GM23248 (cell line): ENCODE measurements around the gene ZG16B. TPM values are rescaled to one million over a fixed set of nuclear protein-coding genes. Genes with fewer than 3 reads are reported as not detected.

Experiments
- DNase-seq: peaks from one replicate; pipeline ENCODE4 v3.0.0-alpha.2; 2015
- H2AFZ ChIP-seq: fragments of 200-600 bp; sonication (generic); 2 replicates; pipeline ENCODE4 v1.6.1; 2016; ENCODE audit warnings: antibody characterized with exemption
- H3F3A ChIP-seq: fragments of 200-600 bp; sonication (generic); 2 replicates; pipeline ENCODE4 v1.6.1; 2016; ENCODE audit warnings: mild to moderate bottlenecking, antibody characterized with exemption, mixed run types; ENCODE audit not compliant: insufficient read depth
- H3K27ac ChIP-seq: fragments of 200-600 bp; sonication (generic); 2 replicates; pipeline ENCODE4 v1.5.1; 2016; ENCODE audit warnings: mild to moderate bottlenecking
- H3K27me3 ChIP-seq: fragments of 200-600 bp; sonication (generic); replicated peaks from 2 replicates; pipeline ENCODE4 v1.6.1; 2016; ENCODE audit warnings: mild to moderate bottlenecking; ENCODE audit not compliant: insufficient read depth
- H3K36me3 ChIP-seq: fragments of 200-600 bp; sonication (generic); 2 replicates; pipeline ENCODE4 v1.6.1; 2016; ENCODE audit warnings: low read depth, mild to moderate bottlenecking
- H3K4me1 ChIP-seq: fragments of 200-600 bp; sonication (generic); 2 replicates; pipeline ENCODE4 v1.6.1; 2016; ENCODE audit warnings: mild to moderate bottlenecking; ENCODE audit not compliant: insufficient read depth
- H3K4me2 ChIP-seq: fragments of 200-600 bp; sonication (generic); one replicate; pipeline ENCODE4 v1.6.1; 2016; ENCODE audit warnings: mild to moderate bottlenecking; ENCODE audit not compliant: unreplicated experiment
- H3K4me3 ChIP-seq: fragments of 200-600 bp; sonication (generic); 2 replicates; pipeline ENCODE4 v1.5.1; 2016; ENCODE audit warnings: mild to moderate bottlenecking
- H3K79me2 ChIP-seq: fragments of 200-600 bp; sonication (generic); 2 replicates; pipeline ENCODE4 v1.6.1; 2016; ENCODE audit warnings: mild to moderate bottlenecking; ENCODE audit not compliant: insufficient read depth
- H3K9ac ChIP-seq: fragments of 200-600 bp; sonication (generic); 2 replicates; pipeline ENCODE4 v1.6.1; 2016; ENCODE audit warnings: mild to moderate bottlenecking
- H3K9me2 ChIP-seq: fragments of 200-600 bp; sonication (generic); 2 replicates; pipeline ENCODE4 v1.6.1; 2016; ENCODE audit warnings: mixed run types, mild to moderate bottlenecking, moderate library complexity; ENCODE audit not compliant: insufficient read depth
- H3K9me3 ChIP-seq: fragments of 200-600 bp; sonication (generic); one replicate; pipeline ENCODE4 v1.6.1; 2017; ENCODE audit warnings: low read depth
- H4K20me1 ChIP-seq: fragments of 200-600 bp; sonication (generic); 2 replicates; pipeline ENCODE4 v1.6.0; 2016; ENCODE audit not compliant: insufficient read depth
- EZH2 ChIP-seq: fragments of 200-600 bp; sonication (generic); IDR thresholded peaks from 2 replicates; pipeline ENCODE4 v1.6.1; 2018; ENCODE audit warnings: antibody characterized with exemption, mild to moderate bottlenecking; ENCODE audit not compliant: insufficient read depth, poor library complexity, severe bottlenecking
- EZH2phosphoT487 ChIP-seq: fragments of 200-600 bp; sonication (generic); IDR thresholded peaks from 2 replicates; pipeline ENCODE4 v1.6.1; 2018; ENCODE audit warnings: antibody characterized with exemption, moderate library complexity, mild to moderate bottlenecking, low read depth; ENCODE audit not compliant: insufficient read depth
- WGBS, 2 experiments: methylation state at CpG; one replicate each; pipeline ENCODE4 v1.1.6; 2015 to 2017; ENCODE audit warnings: low lambda C conversion rate in 2 of 2, low coverage in 1 of 2; ENCODE audit errors: missing lambda C conversion rate in 2 of 2; 5-methylcytosine and 5-hydroxymethylcytosine counted together
- in situ Hi-C: fragments of 300-500 bp; cut with MboI; formaldehyde crosslinking; loops from 2 replicates; pipeline ENCODE4 v1.15.0; 2020
- polyA plus RNA-seq: library from polyadenylated mRNA; unstranded; fragments of >200 nt; fragmentation: Nextera tagmentation; extraction: Ambion mirVana; gene quantifications from 2 replicates; pipeline ENCODE4 v1.2.1, GENCODE V29; 2016
- total RNA-seq: library from RNA; depleted of rRNA; stranded (reverse); fragments of >200 nt; shearing (Covaris generic); gene quantifications from 2 replicates; pipeline ENCODE4 v1.2.3, GENCODE V29; 2014

Gene ZG16B
- total and polyA plus RNA-seq, 2 experiments from 2014 or later, result not detected

GRCh38 chr16:2818272-2818876 is 11.7 kb upstream of the ZG16B start:
- no peak overlapping the region for H3K27ac ChIP-seq
- no peaks in the 10 kb centered on the region for H3K9me2 ChIP-seq
- no peaks in the 10 kb centered on the region for H3K79me2 ChIP-seq
- H3K4me3 ChIP-seq, result no peak overlapping the region
- no peaks in the 10 kb centered on the region for H3K4me1 ChIP-seq
- H2AFZ ChIP-seq, result no peak overlapping the region
- H3F3A ChIP-seq, result no peaks in the 10 kb centered on the region; the same call in 1 of the 2 replicates
- no peaks in the 10 kb centered on the region for H3K36me3 ChIP-seq
- peaks cover 51% of the 10 kb centered on the region for H3K27me3 ChIP-seq
- in situ Hi-C loops, result no loop called here
- H3K4me2 ChIP-seq, result no peak overlapping the region
- no peaks in the 10 kb centered on the region for H3K9me3 ChIP-seq
- TF ChIP-seq EZH2 (no peak), EZH2phosphoT487 (no peak)
- no peak overlapping the region for H3K9ac ChIP-seq
- no peaks in the 10 kb centered on the region for H4K20me1 ChIP-seq
- DNase-seq, result no peak
- 37 to 54% methylated on average over 10 of the region's 10 CpGs for WGBS, 2 experiments

GRCh38 chr16:2819179-2819938 is 10.7 kb upstream of the ZG16B start:
- WGBS, 2 experiments, result 65 to 67% methylated on average over 18 of the region's 18 CpGs
- Histone ChIP-seq H3K4me2 (no peak overlapping the region), H3F3A (no peaks in the 10 kb centered on the region; the same call in 1 of the 2 replicates), H4K20me1 (no peaks in the 10 kb centered on the region), H3K4me3 (no peak overlapping the region), H3K9ac (no peak overlapping the region), H3K27ac (no peak overlapping the region), H2AFZ (no peak overlapping the region), H3K9me3 (no peaks in the 10 kb centered on the region), H3K4me1 (no peaks in the 10 kb centered on the region), H3K79me2 (no peaks in the 10 kb centered on the region), H3K36me3 (no peaks in the 10 kb centered on the region), H3K9me2 (no peaks in the 10 kb centered on the region), H3K27me3 (peaks cover 51% of the 10 kb centered on the region)
- no peak for DNase-seq
- in situ Hi-C loops, result no loop called here
- no peak for TF ChIP-seq EZH2phosphoT487
- TF ChIP-seq EZH2, result no peak

GRCh38 chr16:2819939-2820835 is 9.9 kb upstream of the ZG16B start:
- Histone ChIP-seq H3K27me3 (peaks cover 49% of the 10 kb centered on the region), H3K9me3 (no peaks in the 10 kb centered on the region), H3K27ac (no peak overlapping the region), H3K36me3 (no peaks in the 10 kb centered on the region), H3K9me2 (no peaks in the 10 kb centered on the region), H3K4me2 (no peak overlapping the region), H3K9ac (no peak overlapping the region), H3K4me3 (no peak overlapping the region), H4K20me1 (no peaks in the 10 kb centered on the region), H3F3A (no peaks in the 10 kb centered on the region; the same call in 1 of the 2 replicates), H2AFZ (no peak overlapping the region), H3K79me2 (no peaks in the 10 kb centered on the region), H3K4me1 (no peaks in the 10 kb centered on the region)
- no peak for DNase-seq
- no peak for TF ChIP-seq EZH2phosphoT487
- no peak for TF ChIP-seq EZH2
- WGBS, 2 experiments, result 51 to 61% methylated on average over 16 to 17 of the region's 17 CpGs
- in situ Hi-C loops, result no loop called here

GRCh38 chr16:2820836-2821486 is 9.1 kb upstream of the ZG16B start:
- Histone ChIP-seq H3K9me2 (no peaks in the 10 kb centered on the region), H3K27ac (no peak overlapping the region), H3K4me1 (no peaks in the 10 kb centered on the region), H3K4me3 (no peak overlapping the region), H4K20me1 (no peaks in the 10 kb centered on the region), H3K36me3 (no peaks in the 10 kb centered on the region), H3K79me2 (no peaks in the 10 kb centered on the region), H3K4me2 (no peak overlapping the region), H3K9ac (no peak overlapping the region), H3K9me3 (no peaks in the 10 kb centered on the region), H2AFZ (no peak overlapping the region), H3K27me3 (peaks cover 41% of the 10 kb centered on the region), H3F3A (no peaks in the 10 kb centered on the region; the same call in 1 of the 2 replicates)
- 60 to 71% methylated on average over 10 to 14 of the region's 14 CpGs for WGBS, 2 experiments
- in situ Hi-C loops, result no loop called here
- no peak for TF ChIP-seq EZH2
- no peak for TF ChIP-seq EZH2phosphoT487
- no peak for DNase-seq
